GM19467 (cell line): Measurements from ENCODE around the gene ATAD3A.
"Not testable (repeated sequence)": the region's sequence is repeated elsewhere in the genome, so short reads cannot be mapped to it uniquely, and the experiment has no call there.

Experiments
- ATAC-seq: cut with Tn5 transposase; IDR thresholded peaks from one replicate; pipeline ENCODE4 v1.9.1; 2021; ENCODE audit warnings: mild to moderate bottlenecking, moderate library complexity; ENCODE audit not compliant: unreplicated experiment

Gene ATAD3A

GRCh38 chr1:1489231-1489630, 22.7 kb upstream of the ATAD3A start:
- no peak for ATAC-seq

GRCh38 chr1:1489861-1490260, 22.1 kb upstream of the ATAD3A start:
- ATAC-seq: no peak

GRCh38 chr1:1490633-1491230, 21.2 kb upstream of the ATAD3A start:
- ATAC-seq: no peak

- ATAC-seq: no peak
Measured at GRCh38 chr1:1491601-1492000, 20.4 kb upstream of the ATAD3A start.

GRCh38 chr1:1494311-1494710, 17.7 kb upstream of the ATAD3A start:
- ATAC-seq: not testable (repeated sequence)

- ATAC-seq: not testable (repeated sequence)
Measured at GRCh38 chr1:1495461-1495975, 16.4 kb upstream of the ATAD3A start.

- not testable (repeated sequence) for ATAC-seq
Measured at GRCh38 chr1:1504777-1505365, 7.1 kb upstream of the ATAD3A start.

- ATAC-seq: not testable (repeated sequence)
Measured at GRCh38 chr1:1505366-1505798, 6.6 kb upstream of the ATAD3A start.

- ATAC-seq: not testable (repeated sequence)
Measured at GRCh38 chr1:1505801-1506200, 6.2 kb upstream of the ATAD3A start.

- no peak for ATAC-seq
Measured at GRCh38 chr1:1507305-1507704, 4.7 kb upstream of the ATAD3A start.

GRCh38 chr1:1508775-1509464, 3.0 kb upstream of the ATAD3A start:
- not testable (repeated sequence) for ATAC-seq

GRCh38 chr1:1509465-1509850, 2.5 kb upstream of the ATAD3A start:
- not testable (repeated sequence) for ATAC-seq

- no peak for ATAC-seq
Measured at GRCh38 chr1:1510912-1511532, 940 bp upstream of the ATAD3A start.

GRCh38 chr1:1512425-1512824, 463 bp downstream of the ATAD3A start:
- ATAC-seq: not testable (repeated sequence)

- ATAC-seq: not testable (repeated sequence)
Measured at GRCh38 chr1:1513675-1514074, 1.7 kb downstream of the ATAD3A start.

- ATAC-seq: not testable (repeated sequence)
Measured at GRCh38 chr1:1514376-1514775, 2.4 kb downstream of the ATAD3A start.

GRCh38 chr1:1516923-1517322, 5.0 kb downstream of the ATAD3A start:
- ATAC-seq: not testable (repeated sequence)

GRCh38 chr1:1517973-1518620, 6.1 kb downstream of the ATAD3A start:
- ATAC-seq: no peak

- not testable (repeated sequence) for ATAC-seq
Measured at GRCh38 chr1:1518621-1519007, 6.7 kb downstream of the ATAD3A start.

- not testable (repeated sequence) for ATAC-seq
Measured at GRCh38 chr1:1519805-1520505, 8.0 kb downstream of the ATAD3A start.
